Peyer's patch (tissue), 4 donors: Measurements from ENCODE around the gene RPLP2.

Experiments used
- POLR2A ChIP-seq, 2 donors: fragments of 450-650 bp; IDR thresholded peaks; one replicate each; pipeline ENCODE4 v1.5.1; 2017; ENCODE audit warnings: antibody characterized with exemption in 2 of 2, mild to moderate bottlenecking in 2 of 2, moderate library complexity in 2 of 2
- TF ChIP-seq, protein P1 (sequence below), 6 experiments: fragments of 450-650 bp in 4 of 6; fragments of 200-600 bp in 2 of 6; sonication (generic) in 1 of 6; IDR thresholded peaks; one replicate each; pipeline ENCODE4 v1.5.1; 2017 to 2019; ENCODE audit warnings: antibody characterized with exemption in 6 of 6, mild to moderate bottlenecking in 3 of 6, moderate library complexity in 1 of 6

DNA sequence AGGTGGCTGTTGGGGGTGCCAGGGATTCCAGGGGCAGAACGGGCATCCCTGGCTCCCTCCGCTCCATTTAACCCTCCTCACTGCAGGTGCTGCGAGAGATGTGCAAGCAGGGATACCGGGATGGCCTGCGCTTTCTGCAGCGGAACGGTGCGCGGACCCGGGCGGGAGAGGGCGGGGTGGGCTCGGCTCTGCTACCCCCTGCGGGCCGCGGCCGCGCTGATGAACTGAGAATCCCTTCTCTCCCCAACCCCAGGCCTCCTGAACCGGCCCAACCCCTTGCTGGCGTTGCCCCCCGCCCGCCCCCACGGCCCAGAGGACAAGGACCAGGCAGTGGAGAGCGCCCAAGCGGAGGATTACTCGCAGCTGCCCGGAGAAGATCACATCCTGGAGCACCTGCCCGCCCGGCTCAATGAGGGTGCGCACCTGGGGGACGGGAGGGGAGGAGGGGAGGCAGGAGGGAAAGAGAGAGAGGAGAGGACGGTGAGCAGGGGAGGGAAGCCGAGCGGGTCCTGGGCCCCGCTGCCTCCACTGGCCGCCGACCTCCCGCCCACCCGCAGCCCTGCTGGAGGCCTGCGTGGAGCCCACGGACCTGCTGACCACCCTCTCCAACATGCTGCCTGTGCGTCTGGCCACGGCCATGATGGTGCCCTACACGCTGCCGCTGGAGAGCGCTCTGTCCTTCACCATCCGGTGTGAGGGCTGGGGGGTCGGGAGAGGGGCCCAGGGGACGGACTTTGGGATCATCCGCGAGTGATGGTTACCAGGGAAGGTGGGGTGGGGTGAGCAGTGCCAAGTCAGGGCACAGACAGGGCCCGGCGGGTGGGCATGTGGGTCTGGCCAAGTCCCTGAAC lies 13.9 kb downstream of the RPLP2 start:
- TF ChIP-seq, protein P1, sequence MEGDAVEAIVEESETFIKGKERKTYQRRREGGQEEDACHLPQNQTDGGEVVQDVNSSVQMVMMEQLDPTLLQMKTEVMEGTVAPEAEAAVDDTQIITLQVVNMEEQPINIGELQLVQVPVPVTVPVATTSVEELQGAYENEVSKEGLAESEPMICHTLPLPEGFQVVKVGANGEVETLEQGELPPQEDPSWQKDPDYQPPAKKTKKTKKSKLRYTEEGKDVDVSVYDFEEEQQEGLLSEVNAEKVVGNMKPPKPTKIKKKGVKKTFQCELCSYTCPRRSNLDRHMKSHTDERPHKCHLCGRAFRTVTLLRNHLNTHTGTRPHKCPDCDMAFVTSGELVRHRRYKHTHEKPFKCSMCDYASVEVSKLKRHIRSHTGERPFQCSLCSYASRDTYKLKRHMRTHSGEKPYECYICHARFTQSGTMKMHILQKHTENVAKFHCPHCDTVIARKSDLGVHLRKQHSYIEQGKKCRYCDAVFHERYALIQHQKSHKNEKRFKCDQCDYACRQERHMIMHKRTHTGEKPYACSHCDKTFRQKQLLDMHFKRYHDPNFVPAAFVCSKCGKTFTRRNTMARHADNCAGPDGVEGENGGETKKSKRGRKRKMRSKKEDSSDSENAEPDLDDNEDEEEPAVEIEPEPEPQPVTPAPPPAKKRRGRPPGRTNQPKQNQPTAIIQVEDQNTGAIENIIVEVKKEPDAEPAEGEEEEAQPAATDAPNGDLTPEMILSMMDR (IDR thresholded peaks at IDR 0.05) = no peak
- TF ChIP-seq POLR2A (IDR thresholded peaks at IDR 0.05) = no peak
